AG10803 (cell line): ENCODE results near the gene SYDE2.

ENCODE experiments used
- DNase-seq: peaks from one replicate; pipeline ENCODE4 v3.0.0; 2010; ENCODE audit warnings: low read depth
- H3K4me3 ChIP-seq: 2 replicates; pipeline ENCODE4 v1.5.1; 2011; ENCODE audit warnings: mild to moderate bottlenecking, low read length, control low read depth
- CTCF ChIP-seq: conservative IDR thresholded peaks from 2 replicates; pipeline ENCODE4 v1.5.1; 2011; ENCODE audit warnings: mild to moderate bottlenecking, low read length, control low read depth, inconsistent platforms

The SYDE2 gene

GRCh38 chr1:85135392-85135798, 65.4 kb downstream of the SYDE2 start:
- no peak for TF ChIP-seq CTCF
- no peak for DNase-seq
- H3K4me3 ChIP-seq = no peak overlapping the region

DNA sequence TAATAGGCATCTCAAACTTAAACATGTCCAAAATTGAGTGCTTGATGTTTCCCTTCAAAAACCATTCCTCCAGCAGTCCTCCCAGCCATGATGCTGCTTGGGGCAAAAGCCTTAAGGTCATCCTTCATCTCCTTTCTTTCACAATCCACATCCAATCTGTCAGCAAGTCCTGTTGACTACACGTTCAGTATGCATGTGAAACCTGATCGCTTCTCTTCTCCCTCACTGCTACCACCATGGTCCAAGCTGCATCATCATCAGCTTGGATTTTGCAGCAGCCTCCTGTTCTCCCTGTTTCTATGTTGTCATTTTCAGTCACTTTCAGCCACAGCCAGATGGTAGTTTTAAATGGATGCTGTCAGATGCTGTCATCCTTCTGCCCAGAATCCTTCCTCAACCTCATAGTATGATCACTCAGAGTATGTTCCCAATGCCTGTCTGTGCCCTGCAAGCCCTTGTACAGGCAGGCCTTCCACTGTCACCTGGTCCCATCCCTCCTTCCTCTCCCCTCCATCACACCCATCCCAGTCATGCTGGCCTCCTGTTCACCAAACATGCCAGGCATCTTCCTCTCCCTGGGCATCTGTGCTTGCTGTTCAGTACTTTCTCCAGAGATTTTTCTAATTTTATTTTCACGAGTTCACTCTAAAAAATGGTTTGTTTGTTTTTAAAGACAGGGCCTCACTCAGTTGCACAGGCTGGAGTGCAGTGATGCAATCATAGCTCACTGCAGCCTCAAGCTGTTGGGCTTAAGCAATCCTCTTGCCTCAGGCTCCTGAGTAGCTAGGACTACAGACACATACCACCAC, 66.0 kb downstream of the SYDE2 start:
- no peak for TF ChIP-seq CTCF
- no peak overlapping the region for H3K4me3 ChIP-seq
- peak; percentile 59 for DNase-seq

GRCh38 chr1:85133565-85134159, 67.2 kb downstream of the SYDE2 start:
- H3K4me3 ChIP-seq = no peak overlapping the region
- no peak for TF ChIP-seq CTCF
- no peak for DNase-seq

GRCh38 chr1:85132078-85132720, 68.6 kb downstream of the SYDE2 start:
- TF ChIP-seq CTCF = no peak
- no peak for DNase-seq
- no peak overlapping the region for H3K4me3 ChIP-seq

GRCh38 chr1:85128316-85128715, 72.5 kb downstream of the SYDE2 start:
- no peak for TF ChIP-seq CTCF
- peak; percentile 78 for DNase-seq
- no peak overlapping the region for H3K4me3 ChIP-seq

DNA sequence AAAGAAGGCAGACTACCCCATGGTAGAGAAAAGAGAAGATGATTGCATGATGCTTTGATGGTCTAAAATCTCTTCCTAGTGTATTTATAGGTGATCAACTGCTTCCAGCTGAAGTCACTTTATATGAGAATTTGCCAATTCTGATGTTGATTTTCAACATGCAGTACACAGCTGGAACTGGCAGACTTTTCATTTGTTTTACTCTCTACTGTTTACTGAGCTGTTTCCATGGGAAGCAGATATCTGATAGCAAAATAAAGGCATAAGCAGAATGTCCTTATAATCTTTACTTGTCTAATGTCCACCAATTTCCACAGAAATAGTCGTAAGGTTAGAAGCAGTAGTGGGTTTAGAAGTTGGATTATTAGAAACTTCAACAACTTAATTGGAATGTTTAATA, 74.9 kb downstream of the SYDE2 start:
- TF ChIP-seq CTCF = no peak
- DNase-seq = no peak
- no peak overlapping the region for H3K4me3 ChIP-seq

DNA sequence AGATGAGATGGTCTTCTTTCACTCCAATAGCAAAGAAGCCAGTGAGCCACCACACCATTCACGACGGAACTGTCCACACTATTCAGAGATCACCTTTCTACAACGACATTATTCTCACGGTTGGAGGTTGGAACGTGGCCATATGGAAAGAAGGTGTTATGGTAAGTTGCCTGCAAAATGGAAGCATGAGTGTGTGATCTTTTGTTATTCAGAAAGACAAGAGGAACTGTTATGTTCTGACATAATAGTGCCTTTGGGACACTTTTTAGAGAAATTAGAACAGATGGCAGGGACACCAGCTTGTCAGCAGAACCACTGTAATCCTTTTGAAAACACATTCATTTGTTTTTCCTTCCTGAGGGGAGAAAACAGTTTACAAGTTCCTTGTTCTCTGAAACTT, 76.7 kb downstream of the SYDE2 start:
- no peak for DNase-seq
- TF ChIP-seq CTCF = no peak
- no peak overlapping the region for H3K4me3 ChIP-seq
